ENCODE results near the gene ADIG.

The ADIG gene

DNA sequence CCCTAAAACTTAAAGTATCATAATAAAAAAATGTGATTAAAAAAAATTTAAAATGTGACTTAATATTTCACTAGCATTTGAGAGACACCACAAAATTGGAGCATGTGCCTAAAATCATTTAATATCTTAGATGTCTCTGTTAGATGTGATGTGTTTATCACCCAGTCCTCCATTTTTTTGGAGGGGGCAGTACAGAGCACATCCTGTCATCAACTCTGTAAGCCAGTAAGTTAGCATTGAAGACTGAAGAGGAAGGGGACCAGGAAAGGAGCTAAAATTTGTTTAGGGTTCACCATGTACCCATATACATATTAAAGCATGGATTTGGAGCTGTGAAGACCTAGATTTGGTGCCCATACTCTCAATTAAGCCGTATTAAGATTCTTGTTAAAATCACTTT lies 30.7 kb upstream of the ADIG start:
- H3K9ac ChIP-seq: no peak overlapping the region
- no peaks in the 10 kb centered on the region for H3K79me2 ChIP-seq
- H3K4me3 ChIP-seq (ENCODE audit: low read depth, low read length): no peak overlapping the region
- no peak overlapping the region for H2AFZ ChIP-seq
- TF ChIP-seq, protein P1, sequence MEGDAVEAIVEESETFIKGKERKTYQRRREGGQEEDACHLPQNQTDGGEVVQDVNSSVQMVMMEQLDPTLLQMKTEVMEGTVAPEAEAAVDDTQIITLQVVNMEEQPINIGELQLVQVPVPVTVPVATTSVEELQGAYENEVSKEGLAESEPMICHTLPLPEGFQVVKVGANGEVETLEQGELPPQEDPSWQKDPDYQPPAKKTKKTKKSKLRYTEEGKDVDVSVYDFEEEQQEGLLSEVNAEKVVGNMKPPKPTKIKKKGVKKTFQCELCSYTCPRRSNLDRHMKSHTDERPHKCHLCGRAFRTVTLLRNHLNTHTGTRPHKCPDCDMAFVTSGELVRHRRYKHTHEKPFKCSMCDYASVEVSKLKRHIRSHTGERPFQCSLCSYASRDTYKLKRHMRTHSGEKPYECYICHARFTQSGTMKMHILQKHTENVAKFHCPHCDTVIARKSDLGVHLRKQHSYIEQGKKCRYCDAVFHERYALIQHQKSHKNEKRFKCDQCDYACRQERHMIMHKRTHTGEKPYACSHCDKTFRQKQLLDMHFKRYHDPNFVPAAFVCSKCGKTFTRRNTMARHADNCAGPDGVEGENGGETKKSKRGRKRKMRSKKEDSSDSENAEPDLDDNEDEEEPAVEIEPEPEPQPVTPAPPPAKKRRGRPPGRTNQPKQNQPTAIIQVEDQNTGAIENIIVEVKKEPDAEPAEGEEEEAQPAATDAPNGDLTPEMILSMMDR (IDR thresholded peaks at IDR 0.05): no peak
- H3K27ac ChIP-seq: no peak overlapping the region
- no peaks in the 10 kb centered on the region for H3K27me3 ChIP-seq (ENCODE audit: control insufficient read depth, insufficient read depth, low read length)
- H3K4me1 ChIP-seq: peaks cover 4% of the 10 kb centered on the region
- no peaks in the 10 kb centered on the region for H3K9me3 ChIP-seq (ENCODE audit: control insufficient read depth, low read length)
- no peak overlapping the region for H3K4me2 ChIP-seq (ENCODE audit: low read length)
- no peaks in the 10 kb centered on the region for H3K36me3 ChIP-seq (ENCODE audit: control insufficient read depth, insufficient read depth, low read length)

DNA sequence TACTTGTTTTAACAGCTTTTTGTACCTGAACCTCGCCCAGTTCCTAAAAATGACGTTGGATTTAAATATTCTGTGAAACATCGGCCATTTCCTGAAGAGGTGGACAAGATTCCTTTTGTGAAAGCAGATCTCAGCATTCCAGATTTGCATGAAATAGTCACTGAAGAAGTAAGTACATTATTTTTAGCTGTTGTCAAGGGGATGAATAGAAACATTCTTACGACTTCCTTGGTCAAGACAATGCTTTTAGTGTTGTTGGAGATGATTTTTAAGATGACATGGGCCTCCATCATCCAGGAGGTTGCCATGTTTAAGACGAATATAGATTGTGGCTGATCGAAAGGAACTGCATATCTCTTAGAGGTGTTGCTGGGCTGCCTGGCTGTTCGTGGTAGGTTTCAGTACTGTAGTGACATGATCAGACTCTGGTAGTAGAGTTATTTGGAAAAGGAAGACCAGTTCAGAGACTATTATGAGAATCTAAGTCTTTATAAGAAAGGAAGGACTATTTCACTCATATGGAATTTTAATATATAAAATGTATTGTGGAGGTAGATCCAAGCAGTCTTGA lies 29.9 kb upstream of the ADIG start:
- Histone ChIP-seq H3K4me1 (no peaks in the 10 kb centered on the region), H3K9me3 (ENCODE audit: control insufficient read depth, low read length) (no peaks in the 10 kb centered on the region), H3K27ac (no peak overlapping the region), H3K36me3 (ENCODE audit: control insufficient read depth, insufficient read depth, low read length) (no peaks in the 10 kb centered on the region), H3K4me3 (ENCODE audit: low read depth, low read length) (no peak overlapping the region), H2AFZ (no peak overlapping the region), H3K79me2 (no peaks in the 10 kb centered on the region), H3K4me2 (ENCODE audit: low read length) (no peak overlapping the region), H3K9ac (no peak overlapping the region), H3K27me3 (ENCODE audit: control insufficient read depth, insufficient read depth, low read length) (no peaks in the 10 kb centered on the region)
- TF ChIP-seq, protein P1 (IDR thresholded peaks at IDR 0.05): no peak

DNA sequence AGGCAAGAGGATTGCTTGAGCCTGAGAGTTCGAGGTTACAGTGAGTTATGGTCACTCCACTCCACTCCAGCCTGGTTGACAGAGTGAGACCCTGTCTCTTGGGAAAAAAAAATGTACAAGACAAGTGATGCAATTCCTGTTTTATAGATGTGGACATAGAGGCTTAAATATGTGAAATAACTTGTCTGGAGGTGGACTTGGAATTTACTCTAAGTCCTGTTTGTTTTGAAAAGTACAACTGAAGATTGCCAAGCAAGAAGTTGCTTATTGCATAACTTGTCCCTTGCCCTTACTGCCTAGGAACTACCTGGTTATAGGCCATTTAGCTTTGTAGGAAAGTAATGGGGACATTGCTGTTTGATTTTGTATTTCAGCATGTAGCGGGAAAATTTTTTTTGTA lies 26.0 kb upstream of the ADIG start:
- H3K4me3 ChIP-seq (ENCODE audit: low read depth, low read length): no peak overlapping the region
- no peaks in the 10 kb centered on the region for H3K36me3 ChIP-seq (ENCODE audit: control insufficient read depth, insufficient read depth, low read length)
- TF ChIP-seq, protein P1 (IDR thresholded peaks at IDR 0.05): no peak
- H2AFZ ChIP-seq: no peak overlapping the region
- H3K4me2 ChIP-seq (ENCODE audit: low read length): no peak overlapping the region
- H3K27ac ChIP-seq: no peak overlapping the region
- H3K4me1 ChIP-seq: no peaks in the 10 kb centered on the region
- no peaks in the 10 kb centered on the region for H3K79me2 ChIP-seq
- H3K27me3 ChIP-seq (ENCODE audit: control insufficient read depth, insufficient read depth, low read length): no peaks in the 10 kb centered on the region
- no peaks in the 10 kb centered on the region for H3K9me3 ChIP-seq (ENCODE audit: control insufficient read depth, low read length)
- no peak overlapping the region for H3K9ac ChIP-seq

DNA sequence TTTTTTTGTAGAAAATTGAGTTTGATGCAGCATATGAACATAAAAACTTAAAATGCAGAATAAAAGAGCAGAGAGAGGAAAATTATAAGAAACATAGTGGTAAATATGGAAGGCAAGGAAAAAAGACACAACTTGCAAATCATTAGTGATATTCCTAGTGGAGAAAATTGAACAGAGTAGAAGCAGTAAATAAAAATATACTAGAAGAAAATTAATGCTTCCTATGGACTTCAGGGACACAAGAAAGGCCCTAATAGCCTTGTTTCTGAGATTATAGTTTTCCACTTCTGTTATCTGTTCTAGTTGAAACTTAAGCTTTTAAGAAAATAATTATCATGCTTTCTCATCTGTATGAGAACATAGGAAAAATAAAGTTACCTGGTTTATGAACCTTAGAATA lies 25.6 kb upstream of the ADIG start:
- Histone ChIP-seq H3K36me3 (ENCODE audit: control insufficient read depth, insufficient read depth, low read length) (no peaks in the 10 kb centered on the region), H3K4me1 (no peaks in the 10 kb centered on the region), H3K4me3 (ENCODE audit: low read depth, low read length) (no peak overlapping the region), H2AFZ (no peak overlapping the region), H3K9me3 (ENCODE audit: control insufficient read depth, low read length) (no peaks in the 10 kb centered on the region), H3K9ac (no peak overlapping the region), H3K4me2 (ENCODE audit: low read length) (no peak overlapping the region), H3K79me2 (no peaks in the 10 kb centered on the region), H3K27ac (no peak overlapping the region), H3K27me3 (ENCODE audit: control insufficient read depth, insufficient read depth, low read length) (no peaks in the 10 kb centered on the region)
- TF ChIP-seq, protein P1 (IDR thresholded peaks at IDR 0.05): no peak

GRCh38 chr20:38557174-38557573 lies 23.8 kb upstream of the ADIG start:
- Histone ChIP-seq H3K9me3 (ENCODE audit: control insufficient read depth, low read length) (no peaks in the 10 kb centered on the region), H3K27me3 (ENCODE audit: control insufficient read depth, insufficient read depth, low read length) (no peaks in the 10 kb centered on the region), H3K4me3 (ENCODE audit: low read depth, low read length) (no peak overlapping the region), H2AFZ (no peak overlapping the region), H3K27ac (no peak overlapping the region), H3K9ac (no peak overlapping the region), H3K4me2 (ENCODE audit: low read length) (no peak overlapping the region), H3K36me3 (ENCODE audit: control insufficient read depth, insufficient read depth, low read length) (no peaks in the 10 kb centered on the region), H3K79me2 (no peaks in the 10 kb centered on the region), H3K4me1 (no peaks in the 10 kb centered on the region)
- TF ChIP-seq, protein P1 (IDR thresholded peaks at IDR 0.05): no peak

All from parathyroid adenoma (tissue), 2 donors.